IMR-90 (cell line): ENCODE results near the gene LIN37. TPM values are rescaled to one million over a fixed set of nuclear protein-coding genes. Genes with fewer than 3 reads are reported as not detected.

ENCODE experiments used
- ATAC-seq: fragments of 200-7000 bp; cut with Tn5 transposase; 2 replicates; pipeline ENCODE4 v1.9.1; 2020; ENCODE audit warnings: low read depth, mild to moderate bottlenecking, moderate library complexity
- BruUV-seq: library from RNA; stranded (reverse); fragments of 400-500 nt; replicated peaks from 2 replicates; lab custom pipeline; 2021; lab: Mats Ljungman, UMichigan
- CTCF ChIA-PET: fragments of 300-600 bp; formaldehyde crosslinking; extraction: SDS; loops from one replicate; lab custom pipeline; 2021; ENCODE audit warnings: antibody characterized with exemption; lab: Yijun Ruan, JAX
- POLR2A ChIA-PET: fragments of 300-600 bp; sonication (Branson Sonifier 250); formaldehyde crosslinking; loops from one replicate; lab custom pipeline; 2022; ENCODE audit warnings: antibody characterized with exemption; ENCODE audit not compliant: unreplicated experiment; lab: Charles Lee
- DNase-seq: peaks from one replicate; pipeline ENCODE4 v3.0.0; 2013
- H2AFZ ChIP-seq: replicated peaks from 2 replicates; pipeline ENCODE3; 2013; ENCODE audit warnings: low read length, mild to moderate bottlenecking; ENCODE audit not compliant: poor library complexity
- H2AK5ac ChIP-seq: 2 replicates; pipeline ENCODE4 v1.6.1; 2013; ENCODE audit warnings: low read depth, low read length, inconsistent platforms
- H2AK9ac ChIP-seq: replicated peaks from 2 replicates; pipeline ENCODE3; 2013; ENCODE audit warnings: mild to moderate bottlenecking, low read depth, low read length, moderate library complexity; ENCODE audit not compliant: poor library complexity
- H2BK120ac ChIP-seq: 2 replicates; pipeline ENCODE4 v1.6.1; 2013; ENCODE audit warnings: low read depth, low read length, inconsistent platforms
- H2BK15ac ChIP-seq: 3 replicates; pipeline ENCODE4 v1.6.1; 2013; ENCODE audit warnings: low read depth, low read length, inconsistent platforms
- H2BK20ac ChIP-seq: 2 replicates; pipeline ENCODE4 v1.6.1; 2013; ENCODE audit warnings: low read depth, mild to moderate bottlenecking, inconsistent platforms, low read length, moderate library complexity
- H2BK5ac ChIP-seq: 2 replicates; pipeline ENCODE4 v1.6.1; 2013; ENCODE audit warnings: mild to moderate bottlenecking, low read depth, low read length, inconsistent platforms; ENCODE audit not compliant: poor library complexity, severe bottlenecking
- H3K14ac ChIP-seq: replicated peaks from 2 replicates; pipeline ENCODE4 v1.6.1; 2013; ENCODE audit warnings: low read depth, low read length, inconsistent platforms
- H3K18ac ChIP-seq: 2 replicates; pipeline ENCODE4 v1.6.1; 2013; ENCODE audit warnings: low read depth, low read length, control low read depth
- H3K23ac ChIP-seq: 2 replicates; pipeline ENCODE4 v1.6.1; 2013; ENCODE audit warnings: low read depth, low read length, inconsistent platforms
- H3K27ac ChIP-seq: 2 replicates; pipeline ENCODE4 v1.5.1; 2013; ENCODE audit warnings: mild to moderate bottlenecking, control low read depth, low read length; ENCODE audit not compliant: insufficient read depth
- H3K27me3 ChIP-seq: 2 replicates; pipeline ENCODE4 v1.6.1; 2013; ENCODE audit warnings: low read length; ENCODE audit not compliant: control insufficient read depth, insufficient read depth
- H3K36me3 ChIP-seq: 2 replicates; pipeline ENCODE4 v1.6.1; 2013; ENCODE audit warnings: low read length, mixed read lengths; ENCODE audit not compliant: control insufficient read depth, insufficient read depth
- H3K4ac ChIP-seq: 2 replicates; pipeline ENCODE4 v1.6.1; 2013; ENCODE audit warnings: low read depth, low read length, inconsistent platforms
- H3K4me1 ChIP-seq: 2 replicates; pipeline ENCODE4 v1.6.1; 2013; ENCODE audit warnings: low read length, mixed read lengths; ENCODE audit not compliant: control insufficient read depth, insufficient read depth
- H3K4me2 ChIP-seq: 2 replicates; pipeline ENCODE4 v1.6.1; 2013; ENCODE audit warnings: low read depth, mild to moderate bottlenecking, control low read depth, low read length, moderate library complexity
- H3K4me3 ChIP-seq: 2 replicates; pipeline ENCODE4 v1.5.1; 2013; ENCODE audit warnings: low read depth, mild to moderate bottlenecking, control low read depth, low read length, moderate library complexity; ENCODE audit not compliant: insufficient read depth
- H3K56ac ChIP-seq: 2 replicates; pipeline ENCODE4 v1.6.1; 2013; ENCODE audit warnings: low read length, inconsistent platforms; ENCODE audit not compliant: insufficient read depth; ENCODE audit errors: extremely low read depth
- H3K79me1 ChIP-seq, 2 experiments: 2 replicates each; pipeline ENCODE4 v1.6.1; 2013; ENCODE audit warnings: low read length in 2 of 2, inconsistent platforms in 1 of 2, low read depth in 1 of 2
- H3K9ac ChIP-seq: 2 replicates; pipeline ENCODE4 v1.6.1; 2013; ENCODE audit warnings: low read depth, low read length, control low read depth
- H3K9me1 ChIP-seq: 2 replicates; pipeline ENCODE4 v1.6.1; 2013; ENCODE audit warnings: low read length, inconsistent platforms; ENCODE audit not compliant: insufficient read depth
- H3K9me3 ChIP-seq: 2 replicates; pipeline ENCODE4 v1.6.1; 2013; ENCODE audit warnings: low read length; ENCODE audit not compliant: control insufficient read depth, insufficient read depth
- H4K20me1 ChIP-seq: 2 replicates; pipeline ENCODE4 v1.6.1; 2013; ENCODE audit warnings: low read length, inconsistent platforms; ENCODE audit not compliant: insufficient read depth
- H4K5ac ChIP-seq: 2 replicates; pipeline ENCODE4 v1.6.1; 2013; ENCODE audit warnings: mild to moderate bottlenecking, low read depth, low read length, control low read depth
- H4K8ac ChIP-seq, 2 experiments: 2 replicates each; pipeline ENCODE4 v1.6.1; 2013; ENCODE audit warnings: low read depth in 2 of 2, low read length in 2 of 2, control low read depth in 1 of 2, inconsistent platforms in 1 of 2
- H4K91ac ChIP-seq: 2 replicates; pipeline ENCODE4 v1.6.1; 2013; ENCODE audit warnings: low read depth, low read length, inconsistent platforms; ENCODE audit not compliant: insufficient read depth
- FOS ChIP-seq: fragments of 150-350 bp; IDR thresholded peaks from 2 replicates; pipeline ENCODE4 v1.6.1; 2016; ENCODE audit warnings: low read depth, low read length
- MAFK ChIP-seq: IDR thresholded peaks from 2 replicates; pipeline ENCODE4 v1.6.1; 2012; ENCODE audit warnings: low read depth, low read length, improper control_type of control experiment
- RFX5 ChIP-seq: IDR thresholded peaks from 2 replicates; pipeline ENCODE4 v1.8.0; 2012; ENCODE audit warnings: low read depth, mild to moderate bottlenecking, low read length, moderate library complexity
- SMC3 ChIP-seq: fragments of 150-350 bp; IDR thresholded peaks from 2 replicates; pipeline ENCODE4 v1.6.1; 2016; ENCODE audit warnings: low read depth, mild to moderate bottlenecking, antibody characterized with exemption, low read length, moderate library complexity
- WGBS, 2 experiments: methylation state at CpG; one replicate each; pipeline versions ENCODE4 v1.1.5 to v1.1.7; 2013; ENCODE audit warnings: missing lambda C conversion rate in 2 of 2; ENCODE audit not compliant: insufficient read length in 1 of 2; ENCODE audit errors: extremely low coverage in 2 of 2; 5-methylcytosine and 5-hydroxymethylcytosine counted together
- dilution Hi-C: fragments of 300-500 bp; cut with HindIII; formaldehyde crosslinking; loops from one replicate; pipeline ENCODE4 v1.14.3; 2018; ENCODE audit warnings: low sequenced_read_pairs; ENCODE audit not compliant: unreplicated experiment
- in situ Hi-C: fragments of 300-500 bp; cut with MboI; formaldehyde crosslinking; loops from 3 replicates; pipeline ENCODE4 v1.14.3; 2019; ENCODE audit warnings: low sequenced_read_pairs, inconsistent platforms, mixed read lengths
- intact Hi-C: fragments of 100-400 bp; cut with micrococcal nuclease; formaldehyde crosslinking; loops from 2 replicates; pipeline ENCODE4 v1.10.0; 2022
- polyA plus RNA-seq, 3 experiments: library from polyadenylated mRNA; depleted of rRNA; stranded (reverse); fragments of >200 nt; gene quantifications; 2 replicates each; pipeline ENCODE4 v1.2.3, GENCODE V29; 2012; ENCODE audit warnings: low replicate concordance in 1 of 3
- total RNA-seq: library from RNA; depleted of rRNA; stranded (reverse); fragments of >200 nt; gene quantifications from 2 replicates; pipeline ENCODE4 v1.2.3, GENCODE V29; 2012
- TF ChIP-seq, protein P1 (sequence below): fragments of 150-350 bp; IDR thresholded peaks from 2 replicates; pipeline ENCODE4 v1.6.1; 2017; ENCODE audit warnings: mild to moderate bottlenecking, antibody characterized with exemption, low read length, low read depth

LIN37 gene
- total and polyA plus RNA-seq, 2 of the 4 experiments (the other 2 are of a cell fraction): 12.7 to 23.1 TPM

DNA sequence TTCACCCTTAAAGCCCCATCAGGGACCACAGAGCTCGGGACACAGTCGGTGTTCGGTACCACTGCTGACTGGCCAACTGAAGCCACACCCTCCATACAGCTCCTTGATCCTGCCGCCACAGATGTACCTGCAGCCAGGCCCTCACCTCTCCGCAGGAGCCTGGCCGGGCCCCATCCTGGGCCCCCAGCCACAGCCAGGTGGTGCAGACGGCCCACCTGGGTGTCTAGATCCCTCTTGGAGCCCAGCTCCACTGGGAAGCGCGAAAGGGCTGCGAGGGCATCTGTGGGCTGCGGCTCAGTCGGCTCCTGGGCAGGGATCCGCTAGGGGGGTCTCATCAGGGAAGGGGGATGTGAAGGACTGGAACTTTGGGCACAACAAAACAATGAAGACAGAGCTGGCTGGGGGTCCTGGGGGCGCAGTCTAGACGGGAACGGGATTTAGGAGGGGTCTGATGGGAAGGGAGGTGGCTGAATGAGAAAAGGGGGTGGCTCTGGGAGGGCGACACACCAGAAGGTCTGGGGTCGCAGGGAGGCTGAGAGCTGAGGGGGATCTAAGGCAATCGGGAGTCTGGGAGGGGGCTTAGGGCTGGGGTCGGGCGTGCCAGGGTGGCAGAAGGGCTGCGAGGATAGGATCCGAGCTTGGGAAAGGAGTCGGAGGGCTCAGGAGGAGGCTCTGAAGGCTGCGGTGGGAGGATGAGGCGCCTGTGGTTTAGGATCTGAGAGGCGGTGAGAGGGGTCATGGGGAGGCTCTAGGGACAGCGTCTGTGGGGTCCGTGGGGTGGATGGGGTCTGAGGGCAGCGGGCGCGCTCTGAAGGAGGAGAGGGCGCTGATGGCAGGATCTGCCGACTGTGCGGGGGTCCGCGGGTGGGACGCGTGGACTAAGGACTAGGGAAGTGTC is 48.5 kb downstream of the LIN37 start (continued):
- TF ChIP-seq FOS: no peak

DNA sequence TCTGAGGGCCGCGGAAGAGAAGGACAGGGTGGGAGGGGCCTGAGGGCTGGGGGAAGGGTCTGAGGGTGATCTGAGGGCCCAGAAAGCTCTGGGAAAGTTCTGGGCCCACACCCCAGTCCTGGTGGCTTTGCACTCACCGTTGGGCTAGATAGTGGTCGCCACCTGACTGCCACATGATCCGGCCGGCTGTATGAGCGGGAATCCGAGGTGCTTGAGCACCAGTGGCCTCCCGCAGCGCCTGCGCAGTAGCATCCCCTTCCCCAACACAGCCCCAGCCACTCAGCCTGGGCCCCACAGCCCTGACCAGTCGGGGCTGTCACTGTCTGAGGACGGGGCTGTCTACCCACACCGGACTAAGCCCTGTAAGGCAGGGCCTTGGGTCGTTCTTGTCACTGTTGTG is 49.3 kb downstream of the LIN37 start:
- Histone ChIP-seq H2BK20ac (no peak overlapping the region), H3K4ac (no peak overlapping the region), H4K20me1 (no peaks in the 10 kb centered on the region), H3K23ac (no peak overlapping the region), H3K27ac (no peak overlapping the region), H3K79me1 (no peaks in the 10 kb centered on the region), H3K4me2 (no peak overlapping the region), H3K4me3 (no peak overlapping the region), H3K4me1 (no peaks in the 10 kb centered on the region), H3K18ac (no peak overlapping the region), H2BK15ac (no peak overlapping the region), H3K56ac (no peak overlapping the region), H3K36me3 (no peaks in the 10 kb centered on the region), H2BK5ac (no peak overlapping the region), H4K91ac (no peak overlapping the region), H4K8ac (no peak overlapping the region), H3K9me3 (no peaks in the 10 kb centered on the region), H3K9me1 (no peaks in the 10 kb centered on the region), H3K27me3 (peaks cover 30% of the 10 kb centered on the region), H4K5ac (no peak overlapping the region), H2BK120ac (no peak overlapping the region), H2AK5ac (no peak overlapping the region), H2AFZ (peak overlapping the region; percentile 69), H2AK9ac (no peak overlapping the region), H3K14ac (no peak overlapping the region), H3K9ac (no peak overlapping the region)
- in situ Hi-C loops (no loop called here), intact Hi-C loops (no loop called here), dilution Hi-C loops (no loop called here)
- ChIA-PET CTCF (no interaction called here), POLR2A (no interaction called here)
- ATAC-seq (no peak; the same call in 1 of the 2 replicates), DNase-seq (no peak)
- BruUV-seq: no TSS peak
- TF ChIP-seq MAFK (no peak), SMC3 (no peak), RFX5 (no peak)
- TF ChIP-seq, protein P1, sequence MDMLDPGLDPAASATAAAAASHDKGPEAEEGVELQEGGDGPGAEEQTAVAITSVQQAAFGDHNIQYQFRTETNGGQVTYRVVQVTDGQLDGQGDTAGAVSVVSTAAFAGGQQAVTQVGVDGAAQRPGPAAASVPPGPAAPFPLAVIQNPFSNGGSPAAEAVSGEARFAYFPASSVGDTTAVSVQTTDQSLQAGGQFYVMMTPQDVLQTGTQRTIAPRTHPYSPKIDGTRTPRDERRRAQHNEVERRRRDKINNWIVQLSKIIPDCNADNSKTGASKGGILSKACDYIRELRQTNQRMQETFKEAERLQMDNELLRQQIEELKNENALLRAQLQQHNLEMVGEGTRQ: no peak
- WGBS, 2 experiments: 3% methylated on average over 6 of the region's 15 CpGs; no CpG with 5 or more reads in 1 of the 2 experiments
